GM12864 (cell line): ENCODE results near the gene LAMB2.

ENCODE experiments used
- DNase-seq: peaks from one replicate; pipeline ENCODE4 v3.0.0-alpha.2; 2011; ENCODE audit warnings: low read depth
- H3K4me3 ChIP-seq: 2 replicates; pipeline ENCODE4 v1.5.1; 2011; ENCODE audit warnings: mild to moderate bottlenecking, low read depth, low read length, control low read depth
- TF ChIP-seq, protein P1 (sequence below): IDR thresholded peaks from 2 replicates; pipeline ENCODE4 v1.5.1; 2011; ENCODE audit warnings: low read depth, mild to moderate bottlenecking, moderate library complexity, low read length, control low read depth, inconsistent platforms; ENCODE audit errors: missing control alignments

Gene LAMB2

DNA sequence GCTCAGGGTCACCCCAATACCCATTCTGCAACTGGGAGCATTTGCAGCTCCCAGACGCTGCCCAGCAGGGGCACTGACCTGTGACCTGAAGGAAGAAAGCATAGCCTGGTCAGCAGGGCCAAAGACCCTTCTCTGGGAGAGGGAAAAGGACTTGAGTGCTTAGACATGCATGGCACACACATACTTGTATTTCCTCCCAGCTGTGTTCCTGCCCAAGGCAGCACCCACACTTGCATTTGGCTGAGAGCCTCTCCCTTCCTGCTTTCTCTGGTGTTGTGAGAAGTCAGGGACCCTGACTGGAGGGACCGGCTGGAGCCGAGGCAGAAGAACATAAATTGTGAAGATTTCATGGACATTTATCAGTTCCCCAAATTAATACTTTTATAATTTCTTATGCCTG is 7.2 kb upstream of the LAMB2 start:
- DNase-seq, result no peak
- H3K4me3 ChIP-seq, result no peak overlapping the region
- TF ChIP-seq, protein P1, sequence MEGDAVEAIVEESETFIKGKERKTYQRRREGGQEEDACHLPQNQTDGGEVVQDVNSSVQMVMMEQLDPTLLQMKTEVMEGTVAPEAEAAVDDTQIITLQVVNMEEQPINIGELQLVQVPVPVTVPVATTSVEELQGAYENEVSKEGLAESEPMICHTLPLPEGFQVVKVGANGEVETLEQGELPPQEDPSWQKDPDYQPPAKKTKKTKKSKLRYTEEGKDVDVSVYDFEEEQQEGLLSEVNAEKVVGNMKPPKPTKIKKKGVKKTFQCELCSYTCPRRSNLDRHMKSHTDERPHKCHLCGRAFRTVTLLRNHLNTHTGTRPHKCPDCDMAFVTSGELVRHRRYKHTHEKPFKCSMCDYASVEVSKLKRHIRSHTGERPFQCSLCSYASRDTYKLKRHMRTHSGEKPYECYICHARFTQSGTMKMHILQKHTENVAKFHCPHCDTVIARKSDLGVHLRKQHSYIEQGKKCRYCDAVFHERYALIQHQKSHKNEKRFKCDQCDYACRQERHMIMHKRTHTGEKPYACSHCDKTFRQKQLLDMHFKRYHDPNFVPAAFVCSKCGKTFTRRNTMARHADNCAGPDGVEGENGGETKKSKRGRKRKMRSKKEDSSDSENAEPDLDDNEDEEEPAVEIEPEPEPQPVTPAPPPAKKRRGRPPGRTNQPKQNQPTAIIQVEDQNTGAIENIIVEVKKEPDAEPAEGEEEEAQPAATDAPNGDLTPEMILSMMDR, result no peak

DNA sequence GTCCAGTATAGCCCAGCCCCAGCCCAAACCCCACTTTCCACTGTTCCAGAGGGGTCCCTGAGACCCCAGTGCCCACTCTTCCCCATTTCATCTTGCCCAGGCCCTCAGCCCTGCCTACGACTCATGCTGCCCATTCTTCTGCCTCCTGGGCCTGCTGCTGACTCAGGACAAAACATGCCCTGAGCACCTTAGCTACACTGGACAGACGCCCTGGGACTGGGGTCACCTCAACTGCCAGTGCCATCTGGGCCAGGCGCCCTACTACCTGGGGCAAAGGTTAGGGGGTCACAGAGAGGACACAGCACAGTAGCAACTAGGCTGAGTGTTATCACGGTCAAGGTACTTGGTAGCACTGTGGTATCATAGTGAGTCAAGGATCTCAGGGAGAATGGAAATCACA is 2.6 kb upstream of the LAMB2 start:
- TF ChIP-seq, protein P1, result no peak
- DNase-seq, result no peak

DNA sequence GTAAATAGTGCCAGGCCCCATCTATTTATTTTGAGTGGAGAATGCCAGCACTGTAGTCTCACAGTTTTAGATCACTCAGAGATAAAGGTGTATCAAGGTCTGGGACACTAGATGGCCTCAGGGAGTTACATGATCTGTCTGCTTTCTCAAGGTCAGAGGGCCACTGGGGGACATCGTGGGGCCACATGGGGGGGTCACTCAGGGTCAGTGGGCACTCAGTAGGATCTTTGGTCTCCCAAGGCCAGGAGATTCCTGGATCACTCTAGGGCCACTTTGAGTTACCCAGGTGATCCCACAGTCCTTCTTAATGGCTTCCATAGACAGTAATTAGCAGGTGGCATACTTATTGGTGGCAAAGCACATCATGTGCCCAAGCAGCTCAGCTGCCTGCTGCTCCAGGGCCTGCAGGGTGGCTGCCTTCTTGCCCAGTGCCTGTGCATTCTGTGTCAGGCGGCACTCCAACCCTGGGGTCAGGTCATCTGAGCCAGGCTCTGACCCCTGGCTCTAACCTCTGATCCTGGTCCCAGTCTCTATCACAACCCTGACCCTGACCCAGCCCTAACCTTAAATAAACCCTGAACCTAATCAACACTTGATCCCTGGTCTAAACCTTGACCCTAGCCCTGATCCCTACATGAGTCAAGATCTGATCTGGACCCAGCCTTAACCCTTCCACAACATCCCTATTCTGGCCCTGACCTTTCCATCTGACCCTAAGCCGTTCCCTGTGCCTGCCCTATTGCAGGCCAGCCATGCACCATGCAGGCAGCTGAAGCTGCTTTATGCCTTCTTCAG is 1.8 kb upstream of the LAMB2 start:
- no peak overlapping the region for H3K4me3 ChIP-seq
- no peak for DNase-seq
- TF ChIP-seq, protein P1, result peak; percentile 14

More for the DNA sequence above, 2.6 kb upstream of the LAMB2 start:
- H3K4me3 ChIP-seq, result no peak overlapping the region

DNA sequence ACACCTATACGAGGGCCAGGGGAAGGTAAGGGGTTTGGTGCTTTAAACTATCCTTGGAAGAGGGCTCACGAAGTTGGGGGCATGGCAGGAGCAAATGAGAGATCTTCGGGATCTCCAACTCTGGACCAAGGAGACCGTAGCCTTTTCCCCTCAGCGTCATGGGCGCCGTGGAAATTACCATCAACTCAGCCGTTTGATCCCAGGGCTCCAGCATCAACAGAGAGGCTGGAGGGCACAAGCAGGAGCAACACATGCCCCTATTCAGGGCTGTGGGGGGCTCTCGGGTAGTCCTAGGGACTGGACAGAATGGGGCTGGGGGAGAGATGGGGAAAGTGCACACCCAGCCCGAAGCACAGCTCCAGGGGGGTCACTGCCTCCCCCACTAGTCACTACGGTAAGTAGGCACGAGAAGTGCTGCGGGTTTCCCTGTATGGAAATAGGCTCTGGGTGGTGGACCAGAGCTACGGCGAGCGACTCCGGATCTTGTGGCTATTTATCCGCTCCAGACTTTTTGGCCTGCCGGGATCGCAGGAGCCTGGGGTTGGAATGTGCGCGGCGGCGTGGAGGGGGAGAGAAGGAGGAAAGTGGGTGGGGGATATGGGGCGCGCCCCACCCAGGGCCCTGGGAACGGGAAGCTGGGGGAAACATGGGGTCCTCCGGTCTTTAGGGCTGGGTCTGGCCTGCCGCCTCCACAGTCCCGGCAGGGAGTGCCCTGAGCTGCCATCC is 539 bp upstream of the LAMB2 start:
- DNase-seq, result no peak
- TF ChIP-seq, protein P1, result no peak
- no peak overlapping the region for H3K4me3 ChIP-seq

DNA sequence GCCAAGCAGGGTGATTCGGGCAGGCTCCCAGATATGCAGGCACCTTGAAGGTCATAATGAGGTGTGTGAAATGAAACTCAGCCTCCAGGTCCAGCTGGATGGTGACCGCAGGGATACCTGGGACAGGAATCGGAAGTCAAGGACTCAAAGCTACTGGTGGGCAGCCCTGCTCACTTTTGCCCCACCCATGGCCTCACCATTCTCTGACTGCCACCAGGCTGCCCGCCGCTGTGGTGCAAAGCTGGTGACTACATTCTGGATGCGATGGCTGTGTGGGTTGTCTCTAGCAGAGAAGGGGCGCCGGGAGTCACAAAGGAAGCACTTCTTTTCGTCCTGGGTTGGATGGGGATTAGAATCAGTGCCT is 795 bp downstream of the LAMB2 start:
- DNase-seq, result no peak
- TF ChIP-seq, protein P1, result no peak
- H3K4me3 ChIP-seq, result no peak overlapping the region

DNA sequence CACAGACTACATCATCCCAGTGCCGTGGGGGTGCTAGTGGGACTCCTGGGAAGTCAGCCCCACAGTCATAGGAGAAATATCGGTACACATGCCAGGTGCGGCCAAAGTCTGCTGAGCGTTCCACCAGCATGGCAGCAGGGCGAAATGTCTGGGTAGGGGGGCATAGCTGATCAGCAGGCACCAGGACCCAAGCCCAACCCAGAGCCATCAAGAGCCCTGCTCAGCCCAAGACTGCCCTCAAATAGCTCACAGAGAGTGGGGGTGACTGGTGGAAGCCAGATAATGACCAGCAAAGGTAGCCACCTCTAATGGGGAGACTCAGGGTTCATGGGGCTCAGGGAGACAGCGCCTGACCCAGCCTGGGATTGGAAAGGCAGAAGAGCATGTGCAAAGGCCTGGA is 1.3 kb downstream of the LAMB2 start:
- no peak overlapping the region for H3K4me3 ChIP-seq
- no peak for DNase-seq
- TF ChIP-seq, protein P1, result no peak

DNA sequence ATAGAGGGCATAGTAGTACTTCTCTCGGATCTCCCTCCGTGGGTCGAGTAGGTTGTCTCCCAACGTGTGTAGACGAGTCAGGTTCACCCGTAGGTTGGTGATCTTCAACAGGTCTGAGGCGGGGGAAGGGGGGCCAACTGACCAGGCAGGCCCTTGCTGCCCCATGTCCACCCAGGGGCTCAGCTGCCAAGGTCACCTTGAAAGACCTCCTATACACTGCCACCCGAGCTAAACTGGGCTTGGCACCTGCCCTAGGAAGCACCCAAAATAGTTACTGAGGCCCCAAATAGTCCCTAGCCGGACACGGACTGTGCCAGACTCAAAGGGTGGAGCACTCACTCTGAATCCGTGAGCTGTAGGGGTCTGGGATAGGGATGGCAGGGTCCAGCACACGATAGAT is 1.8 kb downstream of the LAMB2 start:
- DNase-seq, result no peak
- no peak overlapping the region for H3K4me3 ChIP-seq
- TF ChIP-seq, protein P1, result no peak
